Skeletal muscle tissue (tissue), 4 donors: ENCODE data around the gene IFT88. TPM values are rescaled to one million over a fixed set of nuclear protein-coding genes. Genes with fewer than 3 reads are reported as not detected.

Experiments
- H3K27ac ChIP-seq: one replicate; pipeline ENCODE4 v1.7.0; 2013; ENCODE audit warnings: mild to moderate bottlenecking, low read depth, low read length, inconsistent platforms
- H3K27me3 ChIP-seq, 3 donors: one replicate each; pipeline ENCODE4 v1.7.0; 2013; ENCODE audit warnings: low read length in 3 of 3; ENCODE audit not compliant: control insufficient read depth in 3 of 3, insufficient read depth in 3 of 3
- H3K36me3 ChIP-seq, 3 donors: one replicate each; pipeline ENCODE4 v1.7.0; 2013; ENCODE audit warnings: low read length in 3 of 3; ENCODE audit not compliant: control insufficient read depth in 3 of 3, insufficient read depth in 3 of 3
- H3K4me1 ChIP-seq, 3 donors: one replicate each; pipeline ENCODE4 v1.7.0; 2013; ENCODE audit warnings: low read length in 3 of 3, mild to moderate bottlenecking in 3 of 3; ENCODE audit not compliant: control insufficient read depth in 3 of 3, insufficient read depth in 3 of 3
- H3K4me3 ChIP-seq, 3 donors: one replicate each; pipeline ENCODE4 v1.7.0; 2013; ENCODE audit warnings: low read length in 3 of 3
- H3K9ac ChIP-seq, 3 donors: one replicate each; pipeline ENCODE4 v1.7.0; 2013; ENCODE audit warnings: low read length in 3 of 3, mild to moderate bottlenecking in 3 of 3, moderate library complexity in 2 of 3, low read depth in 1 of 3
- H3K9me3 ChIP-seq, 3 donors: one replicate each; pipeline ENCODE4 v1.7.0; 2013; ENCODE audit warnings: low read length in 3 of 3; ENCODE audit not compliant: control insufficient read depth in 3 of 3
- total RNA-seq: library from RNA; depleted of rRNA; stranded (reverse); fragments of >200 nt; gene quantifications from one replicate; pipeline ENCODE4 v1.2.3, GENCODE V29; 2014
- donor health status: Osteomylitis.

IFT88 gene
- total RNA-seq, 1 donor from 2014 or later = 14.6 TPM

GRCh38 chr13:20534038-20534608 is 32.8 kb upstream of the IFT88 start:
- Histone ChIP-seq H3K4me3 (no peak overlapping the region), H3K27ac (no peak overlapping the region), H3K9ac (no peak overlapping the region), H3K9me3 (no peaks in the 10 kb centered on the region), H3K4me1 (no peaks in the 10 kb centered on the region), H3K36me3 (no peaks in the 10 kb centered on the region), H3K27me3 (no peaks in the 10 kb centered on the region)

GRCh38 chr13:20536992-20537391 is 30.0 kb upstream of the IFT88 start:
- no peaks in the 10 kb centered on the region for H3K9me3 ChIP-seq
- H3K36me3 ChIP-seq = no peaks in the 10 kb centered on the region
- no peak overlapping the region for H3K27ac ChIP-seq
- H3K4me3 ChIP-seq = no peak overlapping the region
- H3K4me1 ChIP-seq = no peaks in the 10 kb centered on the region
- H3K27me3 ChIP-seq = peaks cover 0 to 2% (median 0%) of the 10 kb centered on the region in 3 donors
- no peak overlapping the region for H3K9ac ChIP-seq

- no peak overlapping the region for H3K4me3 ChIP-seq
- no peaks in the 10 kb centered on the region for H3K9me3 ChIP-seq
- no peak overlapping the region for H3K27ac ChIP-seq
- peaks cover 0 to 3% (median 0%) of the 10 kb centered on the region in 3 donors for H3K27me3 ChIP-seq
- no peak overlapping the region for H3K9ac ChIP-seq
- no peaks in the 10 kb centered on the region for H3K4me1 ChIP-seq
- H3K36me3 ChIP-seq = no peaks in the 10 kb centered on the region
Measured at GRCh38 chr13:20544201-20544923, 22.6 kb upstream of the IFT88 start.

GRCh38 chr13:20546556-20546955 is 20.4 kb upstream of the IFT88 start:
- no peaks in the 10 kb centered on the region for H3K36me3 ChIP-seq
- H3K27ac ChIP-seq = no peak overlapping the region
- H3K4me3 ChIP-seq = no peak overlapping the region
- H3K27me3 ChIP-seq = peaks cover 0 to 3% (median 0%) of the 10 kb centered on the region in 3 donors
- H3K9ac ChIP-seq = no peak overlapping the region
- H3K4me1 ChIP-seq = no peaks in the 10 kb centered on the region
- H3K9me3 ChIP-seq = no peaks in the 10 kb centered on the region

DNA sequence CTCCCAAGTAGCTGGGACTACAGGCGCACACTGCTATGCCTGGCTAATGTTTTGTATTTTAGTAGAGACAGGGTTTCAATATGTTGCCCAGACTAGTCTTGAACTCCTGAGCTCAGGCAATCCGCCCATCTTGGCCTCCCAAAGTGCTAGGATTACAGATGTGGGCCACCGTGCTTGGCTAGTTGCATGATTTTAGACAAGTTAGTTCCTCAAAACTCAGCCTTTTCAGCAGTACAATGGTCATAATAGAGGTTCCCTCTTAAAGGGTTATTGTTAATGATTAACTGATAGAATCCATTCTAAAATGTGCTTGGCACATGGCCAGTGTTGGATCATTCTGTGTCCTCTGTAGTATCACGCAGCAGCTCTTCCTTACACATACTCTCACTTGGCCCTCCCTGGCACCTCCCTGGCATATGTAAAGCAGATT is 19.5 kb upstream of the IFT88 start:
- no peaks in the 10 kb centered on the region for H3K4me1 ChIP-seq
- no peaks in the 10 kb centered on the region for H3K36me3 ChIP-seq
- no peak overlapping the region for H3K9ac ChIP-seq
- H3K27me3 ChIP-seq = no peaks in the 10 kb centered on the region
- no peak overlapping the region for H3K4me3 ChIP-seq
- no peak overlapping the region for H3K27ac ChIP-seq
- H3K9me3 ChIP-seq = no peaks in the 10 kb centered on the region

DNA sequence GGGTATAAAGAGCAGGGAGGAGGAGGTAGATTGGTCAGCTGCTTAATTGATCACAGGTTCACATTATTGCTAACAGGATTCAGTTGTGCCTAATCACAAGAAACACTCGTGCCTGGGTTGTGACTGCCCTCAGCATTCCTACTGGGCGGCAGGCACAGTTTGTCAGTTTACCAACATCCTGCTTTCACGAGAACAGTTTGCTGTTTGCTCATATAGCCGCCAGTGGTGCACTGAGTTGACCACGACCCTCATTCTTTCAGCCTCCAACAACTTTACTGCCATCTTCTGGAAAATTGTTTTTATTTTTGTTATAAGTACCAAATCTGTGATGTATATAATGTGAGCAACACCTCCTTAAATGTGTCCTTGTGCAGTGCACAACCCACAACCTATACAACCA is 16.2 kb upstream of the IFT88 start:
- Histone ChIP-seq H3K4me1 (no peaks in the 10 kb centered on the region), H3K27ac (no peak overlapping the region), H3K9ac (no peak overlapping the region), H3K36me3 (no peaks in the 10 kb centered on the region), H3K9me3 (no peaks in the 10 kb centered on the region), H3K27me3 (no peaks in the 10 kb centered on the region), H3K4me3 (no peak overlapping the region)

GRCh38 chr13:20553311-20553710 is 13.6 kb upstream of the IFT88 start:
- Histone ChIP-seq H3K36me3 (no peaks in the 10 kb centered on the region), H3K4me1 (no peaks in the 10 kb centered on the region), H3K9ac (no peak overlapping the region), H3K27me3 (no peaks in the 10 kb centered on the region), H3K27ac (no peak overlapping the region), H3K9me3 (no peaks in the 10 kb centered on the region), H3K4me3 (no peak overlapping the region)

DNA sequence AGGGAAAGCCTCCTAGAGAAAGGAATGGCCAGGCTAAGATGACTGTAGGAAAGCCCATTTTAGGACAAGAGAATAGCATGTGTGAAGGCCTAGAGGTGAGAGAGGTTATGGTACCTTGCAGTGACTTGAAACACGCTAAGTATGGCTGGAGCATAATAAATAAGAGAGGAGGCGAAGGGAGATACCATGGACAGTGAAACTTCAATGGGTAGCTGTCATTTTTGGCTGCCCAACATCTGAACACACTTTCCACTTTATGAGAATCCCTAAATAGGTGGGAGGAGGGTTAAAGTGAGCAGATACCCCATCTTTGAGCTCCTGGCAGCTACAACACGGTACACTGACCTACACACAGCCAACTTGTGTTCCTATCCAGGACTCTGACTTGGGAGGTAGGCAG is 8.0 kb upstream of the IFT88 start:
- no peak overlapping the region for H3K4me3 ChIP-seq
- no peaks in the 10 kb centered on the region for H3K27me3 ChIP-seq
- no peak overlapping the region for H3K9ac ChIP-seq
- H3K4me1 ChIP-seq = no peaks in the 10 kb centered on the region
- no peaks in the 10 kb centered on the region for H3K36me3 ChIP-seq
- no peaks in the 10 kb centered on the region for H3K9me3 ChIP-seq
- H3K27ac ChIP-seq = no peak overlapping the region

- no peaks in the 10 kb centered on the region for H3K27me3 ChIP-seq
- no peaks in the 10 kb centered on the region for H3K4me1 ChIP-seq
- no peaks in the 10 kb centered on the region for H3K36me3 ChIP-seq
- no peak overlapping the region for H3K9ac ChIP-seq
- H3K9me3 ChIP-seq = no peaks in the 10 kb centered on the region
- no peak overlapping the region for H3K27ac ChIP-seq
- no peak overlapping the region for H3K4me3 ChIP-seq
Measured at GRCh38 chr13:20559659-20560356, 7.1 kb upstream of the IFT88 start.

GRCh38 chr13:20561741-20562140 is 5.2 kb upstream of the IFT88 start:
- Histone ChIP-seq H3K4me1 (peaks cover 0 to 5% (median 3%) of the 10 kb centered on the region in 3 donors), H3K9me3 (no peaks in the 10 kb centered on the region), H3K9ac (no peak overlapping the region), H3K36me3 (no peaks in the 10 kb centered on the region), H3K27ac (no peak overlapping the region), H3K27me3 (no peaks in the 10 kb centered on the region), H3K4me3 (no peak overlapping the region)
